Common myeloid progenitor, CD34-positive (primary cell): ENCODE measurements around the gene ETDC.
"Not testable (repeated sequence)": the region's sequence is repeated elsewhere in the genome, so short reads cannot be mapped to it uniquely, and the experiment has no call there.

Experiments used
- CTCF ChIA-PET: fragments of 350-600 bp; sonication (Branson Sonifier 250); formaldehyde crosslinking; loops from one replicate; lab custom pipeline; 2021; ENCODE audit warnings: antibody characterized with exemption; lab: Charles Lee
- POLR2A ChIA-PET: fragments of 350-600 bp; sonication (Branson Sonifier 250); formaldehyde crosslinking; loops from one replicate; lab custom pipeline; 2021; ENCODE audit warnings: antibody characterized with exemption; lab: Charles Lee
- DNase-seq, 3 donors: peaks; one replicate each; pipeline versions ENCODE4 v3.0.0 to v3.0.0-alpha.2; 2013
- H3K27ac ChIP-seq, 2 experiments: 1 replicate in 1 of 2; 2 replicates in 1 of 2; pipeline ENCODE4 v1.7.0; 2013; ENCODE audit warnings: inconsistent platforms in 2 of 2, low read length in 2 of 2, mild to moderate bottlenecking in 2 of 2, low read depth in 1 of 2, moderate library complexity in 1 of 2; ENCODE audit not compliant: severe bottlenecking in 2 of 2, insufficient read depth in 1 of 2, poor library complexity in 1 of 2
- H3K27me3 ChIP-seq, 5 experiments: replicated peaks in 2 of 5; 1 replicate in 3 of 5; 2 replicates in 2 of 5; pipeline versions ENCODE4 v1.6.1 to v1.7.0; 2013; ENCODE audit warnings: low read length in 4 of 5, mild to moderate bottlenecking in 2 of 5, moderate library complexity in 2 of 5, inconsistent platforms in 1 of 5; ENCODE audit not compliant: insufficient read depth in 5 of 5, control insufficient read depth in 4 of 5
- H3K36me3 ChIP-seq, 4 experiments: 1 replicate in 2 of 4; 2 replicates in 2 of 4; pipeline versions ENCODE4 v1.6.1 to v1.7.0; 2013; ENCODE audit warnings: low read length in 3 of 4, control low read depth in 1 of 4, mild to moderate bottlenecking in 1 of 4; ENCODE audit not compliant: control insufficient read depth in 4 of 4, insufficient read depth in 4 of 4
- H3K4me1 ChIP-seq, 4 experiments: 1 replicate in 3 of 4; 2 replicates in 1 of 4; pipeline versions ENCODE4 v1.6.1 to v1.7.1; 2013; ENCODE audit warnings: low read length in 3 of 4, mild to moderate bottlenecking in 3 of 4, control low read depth in 1 of 4, inconsistent platforms in 1 of 4, moderate library complexity in 1 of 4; ENCODE audit not compliant: control insufficient read depth in 4 of 4, insufficient read depth in 4 of 4; ENCODE audit errors: control extremely low read depth in 1 of 4
- H3K4me3 ChIP-seq, 7 experiments: 1 replicate in 4 of 7; 2 replicates in 3 of 7; pipeline versions ENCODE4 v1.5.1 to v1.7.0; 2013; ENCODE audit warnings: mild to moderate bottlenecking in 7 of 7, low read length in 6 of 7, moderate library complexity in 6 of 7, inconsistent platforms in 2 of 7, low read depth in 2 of 7, control low read depth in 1 of 7; ENCODE audit not compliant: insufficient read depth in 4 of 7, control insufficient read depth in 1 of 7; ENCODE audit errors: extremely low read depth in 1 of 7
- H3K9me3 ChIP-seq, 5 experiments: 1 replicate in 4 of 5; 2 replicates in 1 of 5; pipeline versions ENCODE4 v1.6.1 to v1.7.1; 2013; ENCODE audit warnings: low read length in 4 of 5, mild to moderate bottlenecking in 2 of 5, inconsistent platforms in 1 of 5, low read depth in 1 of 5, moderate library complexity in 1 of 5; ENCODE audit not compliant: control insufficient read depth in 4 of 5, insufficient read depth in 2 of 5; ENCODE audit errors: control extremely low read depth in 1 of 5
- WGBS: methylation state at CpG from one replicate; pipeline ENCODE4 v1.1.5; 2013; ENCODE audit not compliant: insufficient coverage; 5-methylcytosine and 5-hydroxymethylcytosine counted together

ETDC gene

GRCh38 chrX:135324463-135324862 lies 15.2 kb downstream of the ETDC start:
- 83% methylated on average over 5 of the region's 5 CpGs for WGBS
- DNase-seq, result no peak

GRCh38 chrX:135325036-135325818 lies 15.9 kb downstream of the ETDC start:
- WGBS, result 96% methylated on average over 9 of the region's 32 CpGs
- Histone ChIP-seq H3K36me3 (peaks cover 0 to 26% (median 4%) of the 10 kb centered on the region in 4 experiments), H3K9me3 (peaks cover 2 to 22% (median 4%) of the 10 kb centered on the region in 5 experiments)
- H3K4me1 ChIP-seq, H3K27me3 ChIP-seq, DNase-seq, H3K4me3 ChIP-seq, POLR2A ChIA-PET, H3K27ac ChIP-seq: not testable (repeated sequence)
- CTCF ChIA-PET, result interaction anchor here (0.6 kb wide), 1 partner anchor 1497 kb away, joined by 3 read pairs; no protein-coding TSS in a partner anchor

More at GRCh38 chrX:135324463-135324862, 15.2 kb downstream of the ETDC start:
- H3K9me3 ChIP-seq, result peaks cover 2 to 23% (median 4%) of the 10 kb centered on the region in 5 experiments
- no peak overlapping the region for H3K27ac ChIP-seq
- H3K4me1 ChIP-seq, result no peaks in the 10 kb centered on the region
- CTCF ChIA-PET, result no interaction called here
- POLR2A ChIA-PET, result no interaction called here
- peaks cover 0 to 22% (median 4%) of the 10 kb centered on the region in 4 experiments for H3K36me3 ChIP-seq
- H3K4me3 ChIP-seq, result no peak overlapping the region
- H3K27me3 ChIP-seq, result no peaks in the 10 kb centered on the region

- DNase-seq, result no peak
- peaks cover 0 to 18% (median 4%) of the 10 kb centered on the region in 4 experiments for H3K36me3 ChIP-seq
- H3K4me3 ChIP-seq, result no peak overlapping the region
- ChIA-PET CTCF (no interaction called here), POLR2A (no interaction called here)
- no peak overlapping the region for H3K27ac ChIP-seq
- peaks cover 0 to 11% (median 3%) of the 10 kb centered on the region in 5 experiments for H3K9me3 ChIP-seq
- no peaks in the 10 kb centered on the region for H3K4me1 ChIP-seq
- no peaks in the 10 kb centered on the region for H3K27me3 ChIP-seq
Observed at GRCh38 chrX:135327299-135327698, 18.0 kb downstream of the ETDC start.

- DNase-seq, result no peak
- H3K4me3 ChIP-seq, result no peak overlapping the region
- ChIA-PET POLR2A (no interaction called here), CTCF (no interaction called here)
- H3K36me3 ChIP-seq, result peaks cover 0 to 21% (median 4%) of the 10 kb centered on the region in 4 experiments
- no peaks in the 10 kb centered on the region for H3K27me3 ChIP-seq
- peaks cover 0 to 6% (median 3%) of the 10 kb centered on the region in 5 experiments for H3K9me3 ChIP-seq
- H3K4me1 ChIP-seq, result no peaks in the 10 kb centered on the region
- no peak overlapping the region for H3K27ac ChIP-seq
- 88% methylated on average over 1 of the region's 3 CpGs for WGBS
Observed at GRCh38 chrX:135328421-135329005, 19.2 kb downstream of the ETDC start.

DNA sequence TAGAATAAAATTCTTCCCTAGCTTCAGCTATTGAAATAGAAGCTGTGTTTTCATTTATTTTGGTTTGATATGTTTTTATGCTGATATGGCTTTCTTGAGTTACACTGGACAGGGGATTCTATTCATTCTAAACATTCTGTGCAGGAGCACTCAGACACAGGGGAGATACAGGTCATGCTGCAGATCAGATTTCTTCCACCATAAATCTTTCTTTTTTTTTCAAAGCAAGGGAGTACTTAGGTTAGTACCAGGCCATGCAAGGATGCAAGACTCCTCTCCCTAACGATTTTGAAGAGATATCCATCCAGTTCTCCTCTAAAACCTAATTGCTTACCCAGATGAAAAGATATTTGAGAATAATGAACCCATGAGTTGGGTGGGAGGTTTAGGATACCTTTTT lies 21.4 kb downstream of the ETDC start:
- Histone ChIP-seq H3K9me3 (peaks cover 0 to 5% (median 0%) of the 10 kb centered on the region in 5 experiments), H3K27me3 (no peaks in the 10 kb centered on the region), H3K36me3 (peaks cover 0 to 23% (median 4%) of the 10 kb centered on the region in 4 experiments), H3K4me3 (no peak overlapping the region), H3K4me1 (no peaks in the 10 kb centered on the region), H3K27ac (no peak overlapping the region)
- CTCF ChIA-PET, result no interaction called here
- WGBS, result no CpG with 5 or more reads among the region's 1 CpG
- POLR2A ChIA-PET, result no interaction called here
- DNase-seq, result no peak

- Histone ChIP-seq H3K4me1 (no peaks in the 10 kb centered on the region), H3K4me3 (no peak overlapping the region), H3K9me3 (peaks cover 0 to 5% (median 0%) of the 10 kb centered on the region in 5 experiments), H3K27me3 (no peaks in the 10 kb centered on the region), H3K36me3 (peaks cover 0 to 21% (median 4%) of the 10 kb centered on the region in 4 experiments), H3K27ac (no peak overlapping the region)
- DNase-seq, result no peak
- CTCF ChIA-PET, result no interaction called here
- POLR2A ChIA-PET, result no interaction called here
- WGBS, result no CpG with 5 or more reads among the region's 2 CpGs
Observed at GRCh38 chrX:135331525-135331924, 22.2 kb downstream of the ETDC start.

DNA sequence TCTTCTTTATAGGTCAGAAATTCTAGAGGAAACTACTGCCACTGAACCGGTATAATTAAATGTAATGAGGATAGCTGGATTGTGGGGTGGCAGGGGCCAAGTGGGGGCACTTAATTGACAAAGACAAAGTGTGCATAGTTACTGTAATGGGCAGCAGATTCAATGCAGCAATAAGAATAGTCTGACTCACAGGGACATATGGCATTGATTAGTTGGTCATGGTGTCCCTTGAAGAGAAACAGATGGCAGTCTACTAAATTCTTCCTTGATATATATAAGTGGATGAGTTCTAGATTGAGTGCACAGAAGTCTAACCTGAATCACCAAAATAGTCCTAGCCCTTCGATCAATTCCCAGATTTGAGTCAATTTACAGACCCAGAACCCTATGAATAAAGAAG lies 31.6 kb downstream of the ETDC start:
- CTCF ChIA-PET, result no interaction called here
- peaks cover 10 to 40% (median 11%) of the 10 kb centered on the region in 4 experiments for H3K4me1 ChIP-seq
- WGBS, result 80% methylated on average over 1 of the region's 2 CpGs
- no peak overlapping the region for H3K4me3 ChIP-seq
- H3K9me3 ChIP-seq, result no peaks in the 10 kb centered on the region
- POLR2A ChIA-PET, result no interaction called here
- H3K27me3 ChIP-seq, result no peaks in the 10 kb centered on the region
- no peak for DNase-seq
- no peak overlapping the region for H3K27ac ChIP-seq
- no peaks in the 10 kb centered on the region for H3K36me3 ChIP-seq
